Skeletal muscle tissue (tissue), 4 donors: ENCODE measurements around the gene XAB2. TPM values are rescaled to one million over a fixed set of nuclear protein-coding genes. Genes with fewer than 3 reads are reported as not detected.

ENCODE experiments used
- H3K27ac ChIP-seq: one replicate; pipeline ENCODE4 v1.7.0; 2013; ENCODE audit warnings: mild to moderate bottlenecking, low read depth, low read length, inconsistent platforms
- H3K27me3 ChIP-seq, 3 donors: one replicate each; pipeline ENCODE4 v1.7.0; 2013; ENCODE audit warnings: low read length in 3 of 3; ENCODE audit not compliant: control insufficient read depth in 3 of 3, insufficient read depth in 3 of 3
- H3K36me3 ChIP-seq, 3 donors: one replicate each; pipeline ENCODE4 v1.7.0; 2013; ENCODE audit warnings: low read length in 3 of 3; ENCODE audit not compliant: control insufficient read depth in 3 of 3, insufficient read depth in 3 of 3
- H3K4me1 ChIP-seq, 3 donors: one replicate each; pipeline ENCODE4 v1.7.0; 2013; ENCODE audit warnings: low read length in 3 of 3, mild to moderate bottlenecking in 3 of 3; ENCODE audit not compliant: control insufficient read depth in 3 of 3, insufficient read depth in 3 of 3
- H3K4me3 ChIP-seq, 3 donors: one replicate each; pipeline ENCODE4 v1.7.0; 2013; ENCODE audit warnings: low read length in 3 of 3
- H3K9ac ChIP-seq, 3 donors: one replicate each; pipeline ENCODE4 v1.7.0; 2013; ENCODE audit warnings: low read length in 3 of 3, mild to moderate bottlenecking in 3 of 3, moderate library complexity in 2 of 3, low read depth in 1 of 3
- H3K9me3 ChIP-seq, 3 donors: one replicate each; pipeline ENCODE4 v1.7.0; 2013; ENCODE audit warnings: low read length in 3 of 3; ENCODE audit not compliant: control insufficient read depth in 3 of 3
- total RNA-seq: library from RNA; depleted of rRNA; stranded (reverse); fragments of >200 nt; gene quantifications from one replicate; pipeline ENCODE4 v1.2.3, GENCODE V29; 2014
- donor health status: Osteomylitis.

Gene XAB2
- total RNA-seq, 1 donor from 2014 or later: 20.4 TPM

GRCh38 chr19:7642295-7643030 lies 13.1 kb upstream of the XAB2 start:
- peaks cover 9 to 33% (median 27%) of the 10 kb centered on the region in 3 donors for H3K27me3 ChIP-seq
- no peaks in the 10 kb centered on the region for H3K36me3 ChIP-seq
- H3K9ac ChIP-seq: no peak overlapping the region

GRCh38 chr19:7641290-7642276 lies 12.2 kb upstream of the XAB2 start:
- H3K4me1 ChIP-seq: no peaks in the 10 kb centered on the region

More at GRCh38 chr19:7642295-7643030, 13.1 kb upstream of the XAB2 start:
- Histone ChIP-seq H3K4me1 (no peaks in the 10 kb centered on the region), H3K27ac (no peak overlapping the region), H3K4me3 (no peak overlapping the region), H3K9me3 (no peaks in the 10 kb centered on the region)

GRCh38 chr19:7640803-7641202 lies 11.5 kb upstream of the XAB2 start:
- Histone ChIP-seq H3K27me3 (peaks cover 15 to 46% (median 38%) of the 10 kb centered on the region in 3 donors), H3K9ac (no peak overlapping the region), H3K4me1 (peaks cover 0 to 6% (median 2%) of the 10 kb centered on the region in 3 donors), H3K36me3 (no peaks in the 10 kb centered on the region), H3K9me3 (no peaks in the 10 kb centered on the region), H3K27ac (no peak overlapping the region), H3K4me3 (no peak overlapping the region)

More at GRCh38 chr19:7641290-7642276, 12.2 kb upstream of the XAB2 start:
- H3K4me3 ChIP-seq: no peak overlapping the region
- H3K27ac ChIP-seq: no peak overlapping the region
- H3K9ac ChIP-seq: no peak overlapping the region
- peaks cover 10 to 39% (median 31%) of the 10 kb centered on the region in 3 donors for H3K27me3 ChIP-seq
- no peaks in the 10 kb centered on the region for H3K9me3 ChIP-seq
- H3K36me3 ChIP-seq: no peaks in the 10 kb centered on the region

GRCh38 chr19:7639863-7640348 lies 10.6 kb upstream of the XAB2 start:
- Histone ChIP-seq H3K4me1 (peaks cover 0 to 7% (median 6%) of the 10 kb centered on the region in 3 donors), H3K9me3 (no peaks in the 10 kb centered on the region), H3K9ac (no peak overlapping the region), H3K4me3 (no peak overlapping the region), H3K27ac (no peak overlapping the region), H3K36me3 (no peaks in the 10 kb centered on the region), H3K27me3 (peaks cover 21 to 48% (median 47%) of the 10 kb centered on the region in 3 donors)

- no peaks in the 10 kb centered on the region for H3K36me3 ChIP-seq
- no peak overlapping the region for H3K4me3 ChIP-seq
- H3K4me1 ChIP-seq: peaks cover 0 to 7% (median 6%) of the 10 kb centered on the region in 3 donors
- peaks cover 21 to 52% (median 48%) of the 10 kb centered on the region in 3 donors for H3K27me3 ChIP-seq
- H3K9me3 ChIP-seq: no peaks in the 10 kb centered on the region
- H3K9ac ChIP-seq: no peak overlapping the region
- no peak overlapping the region for H3K27ac ChIP-seq
Observed at GRCh38 chr19:7638802-7639465, 9.6 kb upstream of the XAB2 start.

GRCh38 chr19:7637374-7638256 lies 8.3 kb upstream of the XAB2 start:
- H3K4me1 ChIP-seq: peaks cover 0 to 7% (median 6%) of the 10 kb centered on the region in 3 donors
- H3K36me3 ChIP-seq: no peaks in the 10 kb centered on the region
- peak overlapping the region in 1 of 3 donors; percentile 40 for H3K9ac ChIP-seq
- no peak overlapping the region for H3K27ac ChIP-seq
- H3K9me3 ChIP-seq: no peaks in the 10 kb centered on the region
- peaks cover 21 to 52% (median 48%) of the 10 kb centered on the region in 3 donors for H3K27me3 ChIP-seq
- H3K4me3 ChIP-seq: no peak overlapping the region

- Histone ChIP-seq H3K9ac (peak within 1 kb of the TSS in 1 of 3 donors; percentile 40), H3K27me3 (peaks cover 21 to 52% (median 48%) of the 10 kb centered on the region in 3 donors), H3K27ac (no peak within 1 kb of the TSS), H3K9me3 (no peaks in the 10 kb centered on the region), H3K4me1 (peaks cover 0 to 7% (median 6%) of the 10 kb centered on the region in 3 donors), H3K4me3 (peak within 1 kb of the TSS in 2 of 3 donors; percentile 14 to 22), H3K36me3 (peaks cover 0 to 4% (median 0%) of the 10 kb centered on the region in 3 donors)
Observed at GRCh38 chr19:7636691-7637373, 7.5 kb upstream of the XAB2 start, which contains the start of gene STXBP2. Gene STXBP2 (plus strand): TSS chr19:7637110. CDS start chr19:7637150, 40 bp downstream.

- H3K4me1 ChIP-seq: peaks cover 0 to 7% (median 6%) of the 10 kb centered on the region in 3 donors
- peaks cover 21 to 50% (median 48%) of the 10 kb centered on the region in 3 donors for H3K27me3 ChIP-seq
- peak overlapping the region in 1 of 3 donors; percentile 14 for H3K4me3 ChIP-seq
- no peak overlapping the region for H3K9ac ChIP-seq
- H3K9me3 ChIP-seq: no peaks in the 10 kb centered on the region
- no peak overlapping the region for H3K27ac ChIP-seq
- H3K36me3 ChIP-seq: peaks cover 0 to 6% (median 0%) of the 10 kb centered on the region in 3 donors
Observed at GRCh38 chr19:7636317-7636690, 7.0 kb upstream of the XAB2 start.
